ENCODE results near the gene ACOT7.
"Not testable (repeated sequence)": the region's sequence is repeated elsewhere in the genome, so short reads cannot be mapped to it uniquely, and the experiment has no call there.

The ACOT7 gene

DNA sequence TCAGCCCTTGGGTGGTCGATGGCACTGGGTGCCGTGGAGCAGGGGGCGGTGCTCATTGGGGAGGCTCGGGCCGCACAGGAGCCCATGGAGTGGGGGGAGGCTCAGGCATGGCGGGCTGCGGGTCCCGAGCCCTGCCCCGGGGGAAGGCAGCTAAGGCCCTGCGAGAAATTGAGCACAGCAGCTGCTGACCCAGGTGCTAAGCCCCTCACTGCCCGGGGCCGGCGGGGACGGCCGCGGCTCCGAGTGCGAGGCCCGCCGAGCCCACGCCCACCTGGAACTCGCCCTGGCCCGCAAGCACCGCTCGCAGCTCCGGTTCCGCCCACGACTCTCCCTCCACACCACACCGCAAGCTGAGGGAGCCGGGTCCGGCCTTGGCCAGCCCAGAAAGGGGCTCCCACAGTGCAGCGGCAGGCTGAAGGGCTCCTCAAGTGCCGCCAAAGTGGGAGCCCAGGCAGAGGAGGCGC is 2.2 kb upstream of the ACOT7 start:
- not testable (repeated sequence) for DNase-seq

DNA sequence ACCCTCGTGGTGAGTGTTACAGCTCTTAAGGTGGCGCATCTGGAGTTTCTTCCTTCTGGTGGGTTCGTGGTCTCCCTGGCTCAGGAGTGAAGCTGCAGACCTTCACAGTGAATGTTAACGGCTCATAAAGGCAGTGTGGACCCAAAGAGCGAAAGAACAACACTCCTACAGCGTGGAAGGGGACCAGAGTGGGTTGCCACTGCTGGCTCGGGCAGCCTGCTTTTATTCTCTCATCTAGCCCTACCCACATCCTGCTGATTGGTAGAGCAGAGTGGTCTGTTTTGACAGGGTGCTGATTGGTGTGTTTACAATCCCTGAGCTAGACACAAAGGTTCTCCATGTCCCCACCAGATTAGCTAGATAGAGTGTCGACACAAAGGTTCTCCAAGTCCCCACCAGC is 1.6 kb upstream of the ACOT7 start:
- DNase-seq = not testable (repeated sequence)

DNA sequence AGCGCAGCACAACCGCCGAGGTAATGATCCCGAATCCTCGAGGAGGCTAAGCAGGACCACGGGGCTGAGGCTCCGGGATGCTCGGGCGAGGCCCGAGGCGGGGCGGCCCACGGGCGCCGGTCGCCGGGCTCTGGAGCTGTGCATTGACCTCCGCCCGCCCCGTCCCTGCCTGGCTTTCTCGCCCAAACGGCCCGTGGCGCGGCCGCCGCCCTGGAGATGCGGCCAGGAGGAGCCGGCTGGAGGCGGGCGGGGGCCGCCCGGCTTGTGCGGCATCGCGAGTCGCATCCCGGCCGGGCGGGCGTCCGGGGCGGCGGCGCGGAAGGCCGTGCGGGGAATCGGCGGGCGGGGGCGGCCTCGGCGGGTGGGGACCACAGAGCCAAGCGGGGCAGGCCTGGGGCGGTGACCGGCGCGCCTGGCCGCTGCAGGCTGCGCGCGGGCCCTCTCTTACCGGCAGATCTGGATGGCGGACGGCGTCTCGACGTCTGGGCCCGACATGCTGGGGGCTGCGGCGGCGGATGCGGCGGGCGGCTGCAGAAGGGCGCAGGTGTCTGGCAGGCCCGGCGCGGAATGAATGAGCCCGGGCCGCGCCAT is 663 bp downstream of the ACOT7 start:
- DNase-seq = peak; percentile 32 to 74 (median 52)

DNA sequence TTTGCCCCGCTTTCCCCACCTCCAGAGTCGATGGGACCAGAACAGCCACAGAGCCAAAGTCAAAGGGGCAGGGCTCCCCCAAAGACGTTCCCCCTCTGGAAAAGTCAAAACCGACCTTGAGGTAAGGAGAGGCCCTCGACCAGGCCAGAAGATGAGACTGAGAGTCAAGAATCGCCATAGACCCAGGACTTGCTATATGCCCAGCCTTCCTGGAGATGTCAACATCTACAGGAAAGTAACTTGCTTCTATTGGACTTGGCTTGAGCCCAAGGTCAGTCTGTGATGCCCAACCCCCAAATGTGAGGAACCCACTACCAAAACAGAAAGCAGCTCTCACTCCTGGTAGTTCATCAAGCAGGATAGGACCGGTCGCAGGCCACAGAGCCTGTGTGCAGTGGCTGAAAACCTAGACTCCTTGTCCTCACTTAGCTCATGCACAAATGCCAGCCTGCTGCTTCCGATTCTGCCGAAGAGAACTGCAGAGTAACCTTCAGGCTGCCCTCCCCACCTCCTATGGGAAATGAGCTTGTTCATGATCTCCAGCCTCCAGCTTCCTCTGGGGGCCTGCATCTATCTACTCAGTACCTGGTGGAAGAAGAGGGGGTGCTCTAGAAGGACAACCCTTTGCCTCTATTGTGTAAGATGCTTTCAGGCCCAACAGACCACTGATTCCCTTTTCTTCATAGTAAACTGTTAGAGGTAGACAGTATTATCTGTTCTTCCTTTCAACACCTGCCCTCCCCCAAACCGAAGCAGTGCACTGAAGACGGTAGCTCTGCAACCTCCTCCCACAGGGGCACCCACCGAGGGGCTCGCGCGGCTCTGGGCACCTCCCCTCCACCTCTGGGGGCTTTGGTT is 1.4 kb downstream of the ACOT7 start:
- no peak for DNase-seq

DNA sequence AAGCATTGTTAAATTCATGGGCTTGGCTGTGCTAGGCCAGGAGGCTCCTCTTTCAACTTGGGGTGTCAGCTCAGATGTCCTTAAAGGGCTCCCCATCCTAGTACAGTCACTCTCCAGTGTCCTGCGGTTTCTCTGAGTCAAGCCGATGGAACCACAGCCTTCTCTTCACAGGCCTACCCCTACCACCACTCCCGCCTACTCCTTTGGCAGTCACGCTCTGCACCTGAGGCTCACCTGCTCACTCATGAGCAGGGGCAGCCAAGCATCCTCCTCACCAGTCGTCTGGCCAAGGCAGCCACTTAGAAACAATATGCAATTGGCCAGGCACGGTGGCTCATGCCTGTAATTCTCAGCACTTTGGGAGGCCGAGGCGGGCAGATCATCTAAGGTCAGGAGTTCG is 3.6 kb downstream of the ACOT7 start:
- no peak for DNase-seq

DNA sequence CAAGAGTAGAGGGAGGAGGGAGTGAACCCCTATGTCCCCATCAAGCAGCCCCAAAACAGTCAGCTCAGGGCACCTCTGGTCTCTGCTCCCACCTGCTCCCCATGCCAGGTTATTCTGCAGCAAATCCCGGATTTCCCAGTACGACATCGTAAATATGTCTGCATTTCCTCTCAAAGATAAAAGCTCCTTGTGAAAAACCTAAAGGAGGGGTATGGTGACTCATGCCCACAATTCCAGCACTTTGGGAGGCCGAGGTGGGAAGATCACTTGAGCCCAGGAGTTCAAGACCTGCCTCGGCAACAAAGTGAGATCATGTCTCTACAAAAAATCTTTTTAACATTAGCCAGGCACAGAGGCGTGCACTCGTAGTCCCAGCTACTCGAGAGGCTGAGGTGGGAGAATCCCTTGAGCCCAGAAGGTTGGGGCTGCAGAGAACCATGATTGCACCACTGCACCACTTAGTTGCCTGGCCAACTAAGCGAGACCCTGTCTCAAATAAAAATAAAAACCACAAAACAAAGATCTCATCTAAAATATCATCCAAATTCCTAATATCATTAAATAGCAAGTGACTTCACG is 7.1 kb downstream of the ACOT7 start:
- no peak for DNase-seq

DNA sequence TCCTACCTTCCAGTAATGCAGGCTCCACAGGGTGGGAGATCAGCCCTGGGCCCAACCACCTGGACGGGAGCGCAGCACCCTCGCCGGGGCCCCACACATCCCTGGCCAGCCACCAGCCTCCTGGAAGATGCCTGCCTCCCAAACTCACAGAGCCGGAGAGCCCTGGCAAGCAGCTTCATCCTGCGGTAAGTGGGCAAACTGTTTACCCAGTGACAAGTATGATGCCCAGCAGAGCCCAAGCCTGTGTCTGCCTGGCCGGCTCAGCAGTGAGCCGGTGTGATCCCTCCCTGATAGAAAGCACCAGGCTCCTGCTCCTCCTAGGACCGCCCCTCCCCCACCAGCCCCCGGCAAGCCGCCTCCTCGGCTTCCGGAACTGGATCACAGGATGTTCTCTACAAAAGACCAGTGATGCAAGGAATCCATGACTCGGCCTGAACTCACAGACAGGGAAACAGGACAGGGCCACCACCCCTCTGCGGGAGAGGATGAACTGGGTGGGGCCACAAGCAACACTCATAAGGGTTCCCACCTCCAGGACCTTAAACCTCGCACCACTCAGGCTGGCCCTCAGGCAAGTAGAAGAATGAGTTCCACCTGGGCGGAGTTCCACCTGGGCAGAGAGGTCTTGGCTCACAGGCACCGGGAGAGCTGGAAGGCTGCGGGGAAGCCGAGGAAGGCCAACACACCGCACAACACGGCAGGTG is 7.9 kb downstream of the ACOT7 start:
- peak in 1 of 3 donors; percentile 24 for DNase-seq

DNA sequence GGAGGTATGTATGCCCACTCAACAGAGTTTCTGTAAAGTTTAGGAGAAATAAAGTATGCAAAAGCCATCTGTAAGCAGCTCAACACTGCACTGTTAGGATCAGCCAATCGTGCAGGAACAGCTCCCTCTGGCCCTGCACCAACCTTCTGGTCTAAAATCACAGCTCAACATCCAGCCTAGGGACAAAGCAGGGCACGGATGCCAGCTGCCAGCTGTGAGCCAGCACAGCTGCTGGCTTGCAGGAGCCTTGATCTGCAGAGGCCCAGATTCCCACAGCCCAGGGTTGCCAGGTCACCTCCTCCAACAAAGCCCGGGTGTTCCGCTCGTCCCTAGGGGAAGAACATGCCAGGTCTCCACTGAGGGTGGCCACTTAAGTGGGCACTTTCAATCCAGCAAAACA is 8.6 kb downstream of the ACOT7 start:
- DNase-seq = no peak

DNA sequence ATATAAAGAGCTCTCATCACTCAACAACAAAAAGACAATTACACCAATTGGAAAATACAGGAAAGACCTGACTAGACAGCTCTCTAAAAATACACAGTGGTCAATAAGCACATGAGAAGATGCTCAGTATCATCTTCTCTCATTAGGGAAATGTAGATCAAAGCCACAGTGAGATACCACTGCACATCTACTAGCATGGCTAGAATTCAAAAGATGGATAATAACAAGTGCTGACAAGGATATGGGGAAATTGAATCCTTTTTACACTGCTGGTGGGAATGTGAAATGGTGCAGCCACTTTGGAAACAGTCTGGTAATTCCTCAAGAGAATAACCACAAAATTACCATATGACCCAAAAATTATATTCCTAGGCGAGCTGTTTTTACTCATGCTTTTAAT is 9.4 kb downstream of the ACOT7 start:
- no peak for DNase-seq

DNA sequence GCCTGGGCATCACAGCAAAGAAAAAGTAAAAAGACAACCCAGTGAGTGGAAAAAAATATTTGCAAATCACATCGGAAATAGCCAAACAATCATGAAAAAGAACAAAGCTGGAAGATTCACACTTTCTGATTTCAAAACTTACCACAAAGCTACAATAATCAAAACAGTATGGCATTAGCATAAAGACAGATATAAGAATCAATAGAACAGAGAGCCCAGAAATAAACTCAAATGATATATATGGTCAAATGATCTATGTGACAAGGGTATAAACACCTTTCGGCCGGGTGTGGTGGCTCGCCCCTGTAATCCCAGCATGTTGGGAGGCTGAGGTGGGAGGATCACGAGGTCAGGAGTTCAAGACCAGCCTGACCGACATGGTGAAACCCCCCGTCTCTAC is 13.5 kb downstream of the ACOT7 start:
- no peak for DNase-seq

DNA sequence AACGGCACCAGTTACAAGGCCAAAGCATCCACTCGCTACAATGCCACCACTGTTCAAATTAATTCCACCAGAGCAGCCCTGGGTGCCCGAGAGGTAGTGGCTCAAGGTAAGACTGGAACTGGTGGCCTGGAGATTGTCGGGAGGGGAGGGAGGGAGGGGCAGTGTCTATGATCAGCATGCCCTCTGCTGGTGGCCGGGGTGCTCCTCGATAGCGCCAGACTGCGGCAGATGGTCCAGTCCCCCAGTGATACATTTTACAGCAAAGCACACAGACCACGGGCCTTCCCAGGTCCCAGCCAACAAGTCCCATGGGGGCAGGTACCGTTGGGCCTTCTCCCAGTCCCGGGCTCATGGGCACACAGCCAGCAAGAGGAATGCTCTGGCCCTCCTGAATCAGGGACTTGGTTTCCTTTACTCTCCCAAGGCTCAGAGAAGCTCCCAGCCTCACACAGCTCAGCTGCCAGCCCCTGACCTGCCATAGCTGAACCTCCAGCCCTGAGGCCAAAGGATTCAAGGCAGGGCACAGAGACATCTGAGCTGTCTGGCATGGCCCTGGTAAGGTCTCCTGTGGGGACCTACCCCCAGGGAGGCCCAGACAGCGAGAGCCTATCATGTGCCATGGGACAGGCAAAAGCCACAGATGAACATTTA is 15.3 kb downstream of the ACOT7 start:
- DNase-seq = no peak

DNA sequence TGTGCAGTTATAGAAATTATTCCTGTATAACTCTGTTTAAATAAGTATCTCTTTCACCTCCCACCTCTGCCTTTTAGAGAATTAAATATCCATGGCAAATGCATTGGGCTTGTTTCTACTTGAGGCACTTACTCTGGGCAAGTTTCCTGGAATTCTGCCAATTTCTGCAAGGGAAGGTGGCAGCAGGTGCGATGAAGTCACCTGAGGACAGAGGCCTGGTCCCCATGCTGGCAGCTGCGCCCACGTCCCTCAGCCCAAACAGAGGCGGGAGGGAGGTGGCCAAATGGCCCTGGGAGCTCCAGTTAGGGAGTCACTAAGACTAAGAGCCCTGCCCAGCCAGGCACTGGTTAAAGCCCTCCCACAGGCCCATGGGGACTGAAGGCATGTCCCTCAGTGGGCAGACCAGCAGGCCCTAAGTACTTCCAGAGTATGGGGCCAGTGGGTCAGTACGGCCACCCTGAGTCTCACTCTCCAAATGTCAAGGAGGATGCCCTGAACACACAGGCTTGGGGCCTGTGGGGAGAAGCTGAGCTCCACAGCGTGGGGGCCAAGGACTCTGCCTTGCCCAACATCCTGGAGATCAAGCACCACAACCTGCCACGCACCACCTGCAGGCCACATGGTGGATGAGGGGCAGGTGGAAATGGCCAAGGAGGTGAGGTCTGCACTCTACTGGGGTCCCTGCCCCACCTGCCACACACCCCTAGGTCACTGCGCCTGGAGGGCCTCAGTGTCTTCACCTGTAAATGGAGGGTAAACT is 19.4 kb downstream of the ACOT7 start:
- DNase-seq = no peak

DNA sequence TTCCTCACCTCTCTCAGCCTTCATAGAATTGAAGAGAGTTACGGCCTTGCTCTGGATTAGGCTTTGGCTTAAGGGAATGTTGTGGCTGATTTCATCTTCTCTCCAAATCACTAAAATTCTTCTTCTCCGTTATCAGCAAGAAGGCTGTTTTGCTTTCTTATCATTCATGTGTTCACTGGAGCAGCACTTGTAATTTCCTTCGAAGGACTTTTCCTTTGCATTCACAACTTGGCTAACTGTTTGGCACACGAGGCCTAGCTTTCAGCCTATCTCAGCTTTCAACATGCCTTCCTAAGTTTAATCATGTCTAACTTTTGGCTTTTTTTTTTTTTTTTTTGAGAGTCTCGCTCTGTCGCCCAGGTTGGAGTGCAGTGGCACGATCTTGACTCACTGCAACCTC is 21.3 kb downstream of the ACOT7 start:
- not testable (repeated sequence) for DNase-seq

DNA sequence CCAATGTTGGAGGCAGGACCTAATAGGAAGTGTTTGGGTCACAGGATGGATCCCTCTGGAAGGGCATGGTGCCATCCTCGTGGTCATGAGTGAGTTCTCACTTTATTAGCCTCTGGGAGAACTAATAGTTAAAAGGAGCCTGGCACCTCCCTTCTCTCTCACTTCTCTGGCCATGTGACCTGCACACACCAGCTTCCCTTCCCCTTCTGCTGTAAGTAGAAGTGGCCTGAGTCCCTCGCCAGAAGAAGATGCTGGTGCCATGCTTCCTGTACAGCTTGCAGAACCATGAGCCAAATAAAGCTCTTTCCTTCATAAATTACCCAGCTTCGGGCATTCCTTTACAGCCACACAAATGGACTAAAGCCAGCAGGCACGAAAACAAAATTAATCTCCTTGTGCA is 23.6 kb downstream of the ACOT7 start:
- peak in 1 of 3 donors; percentile 25 for DNase-seq

DNA sequence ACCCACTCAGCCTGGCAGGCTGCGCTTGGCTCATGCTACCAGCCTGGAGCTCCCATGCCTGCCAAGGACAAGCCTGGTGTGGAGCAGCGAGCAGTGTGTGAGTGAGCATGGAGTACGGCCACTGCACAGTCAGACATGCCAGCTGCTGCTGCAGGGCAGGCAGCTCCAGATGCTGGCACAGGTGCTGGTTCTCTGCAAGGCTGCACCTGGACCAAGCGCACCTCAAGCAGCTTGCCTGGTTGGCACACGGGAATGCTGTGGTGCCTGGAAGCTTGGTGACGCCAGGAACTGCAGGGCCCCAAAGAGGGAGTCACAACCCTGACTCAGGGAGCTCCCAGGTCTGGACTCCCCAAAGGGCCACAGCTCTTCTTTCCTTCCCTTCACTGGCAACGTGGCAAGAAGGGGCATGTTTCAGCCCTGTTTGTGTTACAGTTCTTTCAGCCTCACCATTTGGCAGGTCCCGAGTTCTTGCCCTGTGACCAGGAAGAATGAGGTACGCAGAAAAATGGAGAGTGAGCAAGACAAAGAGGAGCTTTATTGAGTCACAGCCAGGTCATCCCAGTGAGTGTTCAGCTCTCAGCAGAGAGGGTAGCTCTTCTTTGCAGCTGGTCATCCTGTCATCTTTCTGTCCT is 26.1 kb downstream of the ACOT7 start:
- DNase-seq = no peak

DNA sequence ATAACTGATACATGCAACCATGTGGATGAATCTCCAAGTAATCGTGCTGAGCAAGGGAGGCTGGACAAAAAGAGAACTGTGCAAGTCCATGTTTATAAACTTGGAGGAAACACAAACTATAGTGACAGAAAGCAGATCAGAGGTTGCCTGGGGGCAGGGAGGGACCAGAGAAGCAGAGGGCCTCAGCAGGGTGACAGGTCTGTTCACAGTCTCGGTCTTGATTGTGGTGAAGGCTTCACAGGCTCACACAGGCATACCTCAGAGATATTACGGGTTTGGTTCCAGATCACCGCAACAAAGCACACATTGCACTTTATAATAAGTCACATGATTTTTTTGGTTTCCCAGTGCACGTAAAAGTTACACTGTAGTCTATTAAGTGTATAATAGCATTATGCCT is 28.5 kb downstream of the ACOT7 start:
- DNase-seq = no peak

DNA sequence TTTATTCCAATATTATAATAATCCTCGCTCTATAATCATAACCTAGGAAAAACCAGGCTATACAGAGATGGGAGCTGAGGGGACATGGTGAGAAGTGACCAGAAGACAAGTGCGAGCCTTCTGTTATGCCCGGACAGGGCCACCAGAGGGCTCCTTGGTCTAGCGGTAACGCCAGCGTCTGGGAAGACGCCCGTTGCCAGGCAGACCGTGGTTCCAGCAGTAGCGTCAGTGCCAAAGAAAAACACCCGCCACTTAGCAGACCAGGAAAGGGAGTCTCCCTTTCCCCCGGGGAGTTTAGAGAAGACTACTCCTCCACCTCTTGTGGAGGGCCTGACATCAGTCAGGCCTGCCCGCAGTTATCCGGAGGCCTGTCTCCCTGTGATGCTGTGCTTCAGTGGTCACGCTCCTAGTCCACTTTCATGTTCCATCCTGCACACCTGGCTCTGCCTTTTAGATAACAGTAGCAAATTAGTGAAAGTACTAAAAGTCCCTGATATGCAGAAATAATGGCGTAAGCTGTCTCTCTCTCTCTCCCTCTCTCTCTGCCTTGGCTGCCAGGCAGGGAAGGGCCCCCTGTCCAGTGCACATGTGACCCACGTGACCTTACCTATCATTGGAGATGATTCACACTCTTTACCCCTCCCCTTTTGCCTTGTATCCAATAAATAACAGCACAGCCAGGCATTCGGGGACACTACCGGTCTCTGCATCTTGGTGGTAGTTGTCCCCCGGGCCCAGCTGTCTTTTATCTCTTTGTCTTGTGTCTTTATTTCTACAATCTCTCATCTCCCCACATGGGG is 30.3 kb downstream of the ACOT7 start:
- peak; percentile 26 to 55 (median 36) for DNase-seq

DNA sequence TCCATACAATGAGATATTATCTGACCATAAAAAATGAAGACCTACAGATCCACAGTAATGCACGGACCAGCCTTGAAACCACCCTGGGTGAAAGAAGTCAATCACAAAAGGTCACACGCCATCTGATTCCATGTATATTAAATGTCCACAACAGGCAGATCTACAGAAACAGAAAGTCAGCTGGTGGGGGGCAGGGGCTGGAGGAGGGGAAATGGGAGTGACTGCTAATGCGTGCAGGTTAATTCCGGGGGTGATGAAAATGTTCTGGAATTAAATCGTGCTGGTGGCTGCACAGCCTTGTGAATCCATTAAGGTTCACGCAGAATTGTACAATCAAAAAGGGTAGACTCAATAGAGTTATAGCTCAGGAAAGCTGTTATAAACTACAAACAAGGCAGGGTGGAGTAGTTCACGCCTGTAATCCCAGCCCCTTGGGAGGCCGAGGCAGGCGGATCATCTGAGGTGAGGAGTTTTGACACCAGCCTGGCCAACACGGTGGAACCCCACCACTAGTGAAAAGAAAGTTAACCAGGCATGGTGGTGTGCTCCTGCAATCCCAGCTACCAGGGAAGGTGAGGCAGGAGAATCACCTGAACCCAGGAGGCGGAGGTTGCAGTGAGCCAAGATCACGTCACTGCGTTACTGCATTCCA is 32.3 kb downstream of the ACOT7 start:
- no peak for DNase-seq

DNA sequence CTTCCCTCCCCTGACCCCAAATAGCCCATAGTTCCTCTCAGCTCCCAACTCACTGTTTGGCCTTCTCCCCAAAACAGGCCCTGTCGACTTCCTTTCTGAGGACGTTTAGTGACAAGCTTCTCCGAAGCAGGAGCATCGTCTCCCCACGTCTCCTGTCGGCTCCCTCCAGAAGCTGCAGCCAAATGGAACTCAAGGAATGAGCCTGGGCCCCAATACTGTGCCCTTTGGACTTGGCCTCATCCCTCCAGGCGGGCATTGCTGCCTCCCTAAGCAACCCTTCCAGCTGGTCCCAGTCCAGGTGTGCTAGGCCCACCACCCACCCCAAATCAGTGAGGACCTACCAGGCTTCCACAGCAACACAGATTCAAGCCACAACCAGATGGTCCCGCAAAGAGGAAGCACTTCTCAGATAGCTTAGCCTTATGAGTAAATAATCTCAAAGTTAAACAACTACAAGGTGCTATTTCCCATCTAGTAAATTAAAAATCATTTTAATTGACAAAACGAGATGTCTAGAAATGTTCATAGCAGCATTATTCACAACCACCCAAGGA is 33.0 kb downstream of the ACOT7 start:
- DNase-seq = no peak

DNA sequence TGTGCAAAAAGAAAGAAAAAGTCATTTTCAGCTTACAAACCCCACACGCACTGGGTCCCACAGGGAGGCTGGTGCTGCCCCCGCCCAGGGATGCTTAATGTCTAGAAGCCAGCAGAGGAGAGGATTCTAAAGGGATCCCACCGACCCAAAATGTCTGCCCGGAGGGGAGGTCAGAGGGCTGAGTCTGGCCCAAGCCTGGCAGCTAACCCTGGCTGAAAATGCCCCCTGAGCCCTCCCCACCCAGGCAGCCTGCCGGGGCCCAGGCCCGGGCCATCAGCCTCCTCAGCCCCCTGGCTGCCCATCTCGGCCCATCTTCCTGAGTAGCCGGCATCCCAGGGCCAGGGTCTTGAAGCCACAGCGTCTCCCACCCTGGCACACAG is 33.5 kb downstream of the ACOT7 start:
- DNase-seq = no peak

Measured in suppressor macrophage treated with lipopolysaccharide for 1 hour (primary cell).